HG03103 (cell line): ENCODE results near the gene NOS3.

Experiments used
- ATAC-seq: cut with Tn5 transposase; IDR thresholded peaks from one replicate; pipeline ENCODE4 v1.9.1; 2021; ENCODE audit warnings: low read depth; ENCODE audit not compliant: unreplicated experiment

The NOS3 gene

DNA sequence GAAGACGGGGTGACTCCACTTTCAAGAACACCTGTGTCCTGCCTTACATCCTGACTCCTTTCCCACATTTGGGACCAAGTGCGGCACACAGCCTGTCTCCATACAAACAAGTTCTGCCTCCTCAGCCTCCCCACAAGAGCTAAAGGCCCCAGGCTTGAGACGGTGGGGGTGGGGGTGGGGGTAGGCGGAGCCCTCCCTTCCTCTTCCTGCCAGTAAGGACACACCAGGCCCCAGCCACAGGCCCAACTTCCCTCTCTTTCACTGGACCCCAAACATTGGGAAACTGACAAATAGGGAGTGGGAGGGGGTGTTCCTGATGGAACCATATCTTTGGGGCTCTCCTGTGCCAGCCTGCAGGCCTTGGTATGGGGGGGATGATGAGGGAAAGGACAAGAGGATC is 62.3 kb downstream of the NOS3 start:
- ATAC-seq = no peak

DNA sequence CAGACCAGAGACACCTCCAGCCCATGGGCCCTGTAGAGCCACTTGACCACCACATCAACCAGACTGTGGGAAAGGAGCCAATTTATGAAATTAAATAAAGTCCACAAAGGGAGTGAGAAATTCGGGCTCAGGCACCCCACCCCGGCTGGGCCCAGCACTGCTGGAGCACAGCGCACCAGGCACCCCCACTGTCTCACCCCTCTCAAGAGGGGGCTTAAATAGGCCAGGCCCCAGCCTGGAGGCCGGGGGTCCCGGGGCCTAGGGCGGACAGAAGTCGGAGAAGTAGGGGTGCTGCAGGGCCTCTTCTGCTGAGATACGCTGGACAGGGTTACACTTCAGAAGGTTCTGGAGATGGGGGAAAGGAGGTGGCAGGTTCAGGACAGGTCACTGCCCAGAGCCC is 62.9 kb downstream of the NOS3 start:
- ATAC-seq = no peak

DNA sequence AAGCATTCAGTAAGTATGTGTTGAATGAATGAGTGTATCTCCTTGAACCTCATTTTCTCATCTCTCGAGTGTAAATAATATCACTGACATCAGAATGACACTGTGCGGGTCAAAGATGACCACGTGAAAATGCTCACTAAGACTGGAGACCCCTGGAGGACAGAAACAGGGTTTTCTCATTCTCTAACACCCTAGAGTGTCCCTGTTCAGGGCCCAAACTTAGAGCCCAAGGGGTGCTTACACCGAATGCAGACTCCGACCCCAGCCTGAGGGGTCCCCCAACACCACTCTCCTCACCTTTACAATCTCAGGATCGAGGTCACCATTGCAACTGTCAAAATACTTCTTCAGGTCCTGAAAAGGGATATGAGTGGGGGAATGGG is 65.5 kb downstream of the NOS3 start:
- ATAC-seq = no peak

DNA sequence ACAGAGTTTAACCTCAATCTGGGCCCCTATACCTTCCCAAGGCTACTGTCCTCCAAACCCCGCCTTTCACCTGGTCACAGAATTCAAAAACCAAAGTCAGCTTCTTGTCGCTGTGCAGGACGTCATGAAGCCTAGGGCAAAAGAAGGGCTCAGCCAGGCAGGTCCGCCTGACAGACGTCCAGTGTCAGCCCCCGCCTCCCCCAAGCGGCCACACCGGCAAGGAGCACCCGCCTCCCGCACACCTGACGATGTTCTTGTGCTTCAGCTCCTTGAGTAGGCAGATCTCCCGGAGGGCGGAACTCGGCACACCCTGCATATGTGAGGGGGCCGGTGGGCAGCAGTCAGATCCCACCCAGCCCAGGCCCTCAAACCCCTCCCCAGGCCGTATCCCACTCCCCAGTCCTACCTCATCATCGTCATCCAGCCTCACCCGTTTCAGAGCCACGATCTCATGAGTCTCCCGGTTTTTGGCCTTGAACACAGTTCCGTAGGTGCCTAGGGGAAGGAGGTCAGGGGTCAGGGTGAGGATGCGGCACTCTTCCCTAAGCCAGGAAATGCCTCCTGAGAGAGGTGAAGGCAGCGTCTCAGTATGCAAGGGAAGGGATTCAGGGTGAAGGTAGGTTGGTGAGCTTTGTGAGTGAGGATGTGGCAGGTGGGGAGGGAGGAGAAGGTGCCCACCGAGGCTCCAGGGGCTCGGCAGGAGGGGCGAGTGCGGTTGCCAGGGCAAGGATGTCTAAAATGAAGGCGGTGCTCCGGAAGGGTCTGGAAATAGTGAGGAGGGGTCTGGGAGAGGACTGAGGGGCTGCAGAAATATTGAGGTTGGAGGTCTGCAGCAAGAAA is 66.1 kb downstream of the NOS3 start:
- ATAC-seq = no peak

DNA sequence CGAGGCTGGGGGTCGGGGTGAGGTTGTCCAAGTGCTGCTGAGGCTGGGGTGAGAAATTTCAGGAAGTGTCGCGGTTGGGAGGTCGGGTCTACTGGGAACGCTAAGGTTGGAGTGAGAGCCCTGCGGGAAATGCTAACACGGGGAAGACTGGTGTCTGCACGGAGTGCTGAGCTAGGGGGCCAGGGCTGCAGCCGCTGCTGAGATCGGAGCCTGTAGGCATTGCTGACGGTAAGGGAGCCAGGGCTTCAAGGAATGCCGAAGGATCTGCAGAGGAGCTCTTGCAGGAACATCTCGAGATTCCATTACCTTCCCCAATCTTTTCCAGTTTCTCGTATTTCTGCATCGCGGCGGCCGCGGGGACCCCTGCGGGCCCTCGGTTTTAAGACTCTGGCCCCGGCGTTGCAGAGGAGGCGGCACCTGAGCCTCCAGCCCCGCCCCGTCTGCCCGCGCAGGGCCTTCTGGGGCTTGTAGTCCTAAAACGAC is 66.7 kb downstream of the NOS3 start, which contains the start of gene CDK5:
Gene CDK5 (minus strand): TSS at position 392 of the 483 bp plus-strand sequence. CDS start 49 bp downstream, at position 343.
- ATAC-seq = peak; percentile 8

DNA sequence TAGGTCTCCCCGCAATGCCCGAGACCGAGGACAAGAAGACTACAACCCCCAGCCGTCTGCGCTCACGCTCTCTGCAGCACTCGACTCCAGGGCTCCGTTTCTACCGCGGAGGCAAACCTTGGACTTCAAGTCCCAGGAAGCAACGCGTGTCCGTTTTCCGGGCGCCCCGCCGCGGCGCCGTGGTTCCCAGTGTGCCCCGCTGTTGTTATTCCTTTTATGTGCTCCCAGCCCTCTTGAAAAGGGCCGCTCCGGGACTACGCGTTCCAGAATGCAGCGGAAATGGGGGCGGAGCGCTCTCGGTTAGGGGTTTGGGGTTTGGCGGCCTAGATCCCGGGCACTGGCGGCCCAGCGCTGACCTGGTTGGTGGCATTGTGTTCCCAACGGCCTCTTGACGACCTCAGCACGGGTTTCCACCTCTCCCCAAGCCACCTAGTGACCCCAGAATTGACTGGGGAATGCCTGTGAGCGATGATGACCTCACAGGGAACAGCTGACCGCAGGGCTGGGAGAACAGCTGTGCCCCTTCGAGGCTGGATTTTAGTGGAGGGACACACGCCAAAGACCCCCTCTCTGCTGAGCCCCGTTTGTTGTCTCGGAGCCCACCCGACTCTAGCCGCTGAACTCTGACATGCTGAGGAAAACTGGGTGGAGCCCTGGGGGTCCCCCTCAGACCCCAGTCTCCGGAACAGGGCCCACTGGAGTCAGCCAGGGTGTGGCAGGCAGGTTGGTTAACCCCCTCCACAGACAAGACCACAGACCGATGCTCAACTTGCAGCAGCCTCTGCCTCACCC is 67.4 kb downstream of the NOS3 start:
- peak; percentile 80 for ATAC-seq

DNA sequence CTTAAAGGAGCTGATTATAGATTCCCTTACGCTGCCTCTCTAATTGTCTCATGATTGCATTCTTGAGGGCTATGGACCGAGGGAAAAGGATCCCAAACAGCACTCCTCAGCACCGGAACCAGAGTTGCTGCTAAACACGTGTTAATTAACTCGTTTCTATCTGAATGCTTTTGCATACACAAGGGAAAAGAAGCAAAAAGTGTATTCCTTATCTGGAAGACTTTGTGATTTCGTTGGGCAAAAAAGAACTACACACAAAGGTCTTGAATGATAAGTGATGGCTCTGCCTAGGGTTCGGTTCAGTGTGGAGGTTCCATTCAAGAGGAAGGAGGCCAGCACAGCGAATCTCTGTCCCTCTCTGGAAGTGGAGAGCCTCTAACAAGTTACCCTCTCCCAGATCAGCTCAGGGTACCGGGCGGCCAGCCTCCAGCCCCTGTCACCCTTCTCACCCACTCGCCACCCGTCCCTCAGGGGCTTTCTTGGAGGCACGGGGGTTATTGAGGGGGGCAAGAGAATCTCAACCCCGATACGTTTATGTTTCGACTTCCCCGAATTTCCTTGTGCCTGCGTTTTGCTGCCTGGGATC is 68.1 kb downstream of the NOS3 start:
- no peak for ATAC-seq

DNA sequence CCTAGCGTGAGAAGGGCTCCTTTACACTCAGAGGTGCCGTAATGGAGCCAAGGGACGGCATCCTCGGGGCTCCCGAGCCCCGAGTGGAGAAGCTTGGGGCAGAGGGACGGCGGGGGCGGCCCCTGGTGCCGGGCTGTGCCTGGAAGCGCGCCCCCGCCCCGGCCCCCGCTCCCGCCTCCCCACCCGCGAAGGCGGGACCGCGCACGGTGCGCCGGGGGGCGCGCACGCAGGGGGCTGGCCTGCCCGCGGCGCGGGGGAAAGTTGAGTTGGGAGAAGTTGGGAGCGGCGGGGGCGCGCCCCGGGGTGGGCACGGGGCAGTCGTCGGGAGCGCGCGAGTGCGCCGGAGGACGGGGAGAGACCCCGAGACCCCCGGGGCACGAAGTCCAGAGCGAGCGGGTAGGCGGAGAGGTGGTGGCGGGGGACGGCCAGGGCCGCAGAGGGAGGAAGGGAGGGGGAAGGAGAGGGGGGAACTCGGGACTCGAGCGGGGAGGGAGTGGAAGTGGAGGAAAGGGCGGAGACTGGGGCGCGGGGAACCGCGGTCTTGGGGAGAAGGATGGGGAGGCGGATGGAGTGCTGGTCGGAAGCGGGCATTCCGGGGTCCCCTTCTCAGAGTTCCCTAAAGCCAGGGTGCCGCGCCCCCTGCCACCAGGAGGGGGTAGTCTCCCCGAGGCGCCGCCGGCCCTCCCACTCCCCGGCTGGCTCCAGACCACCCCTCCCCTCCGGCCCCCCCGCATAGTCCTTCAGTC is 68.7 kb downstream of the NOS3 start, which contains the start of gene SLC4A2:
Gene SLC4A2 (plus strand): TSS at position 223 of the 746 bp plus-strand sequence. CDS start 2,399 bp downstream, outside the sequence.
- ATAC-seq = peak; percentile 30

DNA sequence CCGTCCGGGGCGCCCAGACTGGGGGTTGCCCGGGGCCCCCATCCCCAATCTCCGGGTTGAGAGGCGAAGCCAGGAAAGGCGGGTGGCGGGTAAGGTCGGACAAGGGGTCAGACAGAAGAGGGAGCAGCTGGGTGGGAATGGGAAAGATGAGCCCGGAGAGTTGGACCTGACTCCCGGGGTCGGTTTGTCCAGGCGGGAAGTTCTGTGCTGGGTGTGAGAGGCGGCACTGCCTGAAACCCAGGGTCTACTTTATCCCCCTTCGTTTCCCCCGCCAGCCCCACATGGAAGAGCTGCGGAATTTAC is 69.2 kb downstream of the NOS3 start:
- ATAC-seq = no peak

DNA sequence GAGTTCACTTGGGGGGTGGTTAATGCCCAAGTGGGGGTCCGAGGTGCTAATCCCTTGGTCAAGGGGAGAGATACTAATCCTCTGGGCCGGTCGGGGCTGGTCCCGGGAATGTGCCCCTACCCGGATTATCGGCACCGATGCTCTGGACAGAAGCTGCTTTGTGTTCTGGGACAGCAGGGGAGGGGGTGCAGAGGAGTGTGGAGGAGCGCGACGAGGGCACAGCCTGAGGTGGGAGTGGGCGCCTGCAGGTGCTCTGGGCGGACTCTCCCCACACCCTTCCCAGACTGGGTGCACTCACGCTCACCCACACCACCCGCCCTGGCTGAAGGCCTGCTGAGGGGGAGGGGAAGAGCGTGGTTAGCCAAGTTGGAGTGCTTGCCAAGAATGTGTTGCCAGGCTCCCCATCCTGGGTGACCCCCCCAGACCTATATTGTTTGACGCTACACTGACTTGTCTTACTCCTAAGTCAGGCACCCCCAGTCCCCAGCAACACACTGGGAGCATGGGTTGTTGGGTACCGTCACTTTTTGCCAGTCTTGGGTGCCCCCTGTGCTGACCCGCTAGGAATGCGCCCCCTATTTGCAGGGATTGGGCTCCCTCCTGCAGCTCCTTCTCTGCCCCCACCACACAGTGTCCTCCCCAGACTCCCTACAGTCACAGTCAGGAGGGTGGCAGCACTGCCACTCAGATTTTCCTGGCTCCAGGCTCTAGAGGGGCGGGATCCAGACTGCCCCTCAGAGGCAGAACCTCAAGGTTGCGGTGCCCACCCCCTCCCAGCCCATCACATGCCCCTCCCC is 69.8 kb downstream of the NOS3 start:
- no peak for ATAC-seq

DNA sequence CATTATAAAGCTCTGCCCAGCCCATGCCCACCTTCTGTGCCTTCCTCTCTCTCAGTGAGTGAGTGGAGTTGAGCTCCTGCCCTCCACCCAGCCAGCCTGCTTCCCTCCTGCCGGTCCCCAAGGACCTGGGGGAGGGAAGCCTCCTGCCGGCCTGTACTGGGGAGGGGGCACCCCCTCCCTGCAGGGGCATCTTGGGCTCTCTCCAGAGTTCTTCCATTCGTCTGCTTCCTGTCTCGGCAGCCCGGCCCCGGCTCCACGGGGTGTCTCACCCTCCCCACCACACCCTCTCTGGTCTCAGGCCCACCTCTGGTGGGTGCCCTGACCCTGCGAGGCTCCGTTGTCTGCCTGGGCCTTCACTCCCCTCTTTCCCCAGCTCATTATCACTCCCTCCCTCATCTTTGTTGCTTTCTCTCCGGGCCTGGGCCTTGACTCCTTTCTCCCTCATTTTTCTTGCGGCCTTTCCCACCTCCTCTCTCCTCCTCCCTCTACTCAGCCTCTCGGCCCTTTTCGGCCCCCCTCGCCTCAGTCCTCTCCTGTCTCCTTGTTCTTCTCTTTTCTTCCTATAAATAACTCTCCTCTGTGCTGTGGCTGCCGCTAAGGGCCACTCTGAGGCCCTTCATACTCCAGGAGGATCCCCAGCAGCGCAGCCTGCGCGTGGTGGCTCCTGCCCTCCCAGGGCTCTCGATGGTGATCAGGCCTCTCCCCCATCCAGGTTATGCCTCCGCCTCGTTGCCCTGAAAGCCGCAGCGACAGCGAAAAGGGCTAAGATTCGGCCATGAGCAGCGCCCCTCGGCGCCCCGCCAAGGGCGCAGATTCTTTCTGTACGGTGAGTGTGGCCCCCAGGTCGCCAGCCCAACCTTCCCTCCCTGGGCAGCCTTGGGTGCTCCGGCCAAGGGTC is 70.6 kb downstream of the NOS3 start:
- ATAC-seq = no peak

DNA sequence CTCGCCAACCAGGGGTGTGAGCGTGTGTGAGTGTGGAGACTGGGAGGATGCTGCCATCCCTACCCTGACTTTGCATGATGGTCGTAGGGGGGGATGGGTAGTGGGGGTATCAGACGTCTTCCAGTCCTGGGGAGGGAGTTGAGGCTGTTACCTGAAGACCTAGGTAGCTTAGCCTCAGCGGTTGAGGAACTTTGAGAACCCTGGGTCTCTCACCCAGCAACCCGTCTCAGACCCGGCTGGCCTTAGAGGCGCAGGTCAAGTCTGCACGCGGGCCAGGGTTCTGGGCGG is 71.2 kb downstream of the NOS3 start:
- no peak for ATAC-seq

DNA sequence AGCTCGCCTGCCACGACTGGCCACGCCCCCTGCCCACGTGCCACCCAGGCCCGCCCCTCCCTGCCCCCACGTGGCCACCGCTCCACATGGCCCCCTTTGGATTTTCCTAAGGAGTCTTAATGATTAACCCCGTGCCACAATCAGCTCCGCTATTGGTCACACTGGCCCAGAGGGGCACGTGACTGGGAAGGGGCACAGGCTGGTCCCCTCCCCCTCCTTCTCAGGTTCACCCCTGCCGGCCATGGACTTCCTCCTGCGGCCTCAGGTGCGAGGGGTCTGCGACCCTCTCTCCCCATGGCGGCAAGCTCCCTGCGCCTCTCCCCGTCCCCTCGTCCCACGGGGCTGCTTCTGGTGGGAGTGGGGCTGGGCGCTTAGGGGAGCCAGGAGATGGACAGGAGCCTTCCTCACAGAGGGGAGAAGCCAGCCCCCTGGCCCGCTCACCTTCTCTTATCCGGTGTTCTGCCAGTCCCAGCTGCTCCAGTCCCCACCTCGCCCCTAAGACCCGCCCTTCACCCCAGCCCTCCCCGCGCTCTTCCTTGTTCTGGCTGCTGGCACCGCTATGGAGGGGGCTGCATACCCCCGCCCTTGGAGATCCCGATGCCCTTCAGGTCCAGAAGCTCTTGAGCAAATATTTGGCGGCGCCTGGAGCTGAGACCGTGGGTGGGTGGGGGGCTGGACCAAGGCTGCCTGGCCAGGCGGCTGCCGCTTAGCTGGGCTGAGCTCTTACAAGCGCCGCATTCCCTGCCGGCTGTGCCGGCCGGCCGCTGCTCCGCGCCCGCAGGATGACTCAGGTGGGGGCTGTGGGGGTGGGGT is 71.8 kb downstream of the NOS3 start:
- no peak for ATAC-seq

DNA sequence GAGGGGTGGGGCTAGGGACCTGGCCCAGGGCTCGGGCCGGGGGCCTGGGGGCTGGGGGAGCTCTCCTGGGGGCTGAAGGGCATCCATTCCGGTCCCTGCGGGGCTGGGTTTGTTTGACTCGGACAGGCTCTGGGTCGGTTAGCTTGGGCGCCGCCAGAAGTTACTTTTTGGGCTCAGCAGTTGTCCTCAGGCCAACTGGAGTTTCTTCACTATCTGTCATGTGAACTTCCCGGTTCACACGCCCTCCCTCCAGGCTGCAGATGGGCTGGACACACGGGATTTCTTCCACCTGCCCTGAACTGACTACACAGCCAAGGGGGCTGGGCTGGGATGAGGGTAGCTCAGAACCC is 72.4 kb downstream of the NOS3 start:
- ATAC-seq = no peak
